ENCODE results near the gene DHX36.

DHX36 gene

GRCh38 chr3:154224866-154225265 is 99.4 kb downstream of the DHX36 start:
- no peak for DNase-seq (ENCODE audit: low read depth in 2 of 2)

DNA sequence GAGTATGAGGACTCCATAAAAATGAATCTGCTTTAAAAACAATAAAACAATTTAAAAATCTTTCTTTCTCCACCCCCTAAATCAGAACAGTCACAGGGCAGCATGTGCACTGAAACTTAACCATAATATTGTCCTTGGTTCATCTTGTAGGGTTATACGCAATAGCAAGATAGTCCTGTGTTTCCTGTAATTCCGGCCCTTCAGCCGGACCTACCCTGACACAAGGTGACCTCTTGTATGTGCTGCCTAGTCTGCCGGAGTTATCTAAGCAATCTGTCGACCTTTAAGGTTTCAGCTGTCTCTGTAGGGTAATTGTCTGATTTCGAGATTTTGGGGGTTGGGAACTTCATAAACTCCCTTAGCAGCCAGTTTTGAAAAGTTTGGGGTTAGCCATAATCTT is 99.9 kb downstream of the DHX36 start:
- no peak for DNase-seq (ENCODE audit: low read depth in 2 of 2)

GRCh38 chr3:154223519-154223918 is 100.8 kb downstream of the DHX36 start:
- DNase-seq (ENCODE audit: low read depth in 2 of 2) = no peak

All from stimulated activated CD8-positive, alpha-beta memory T cell treated with anti-CD3 and anti-CD28 coated beads, Interleukin-7, amount 100 ng/mL, for 1 hour (primary cell).